CD14-positive monocyte (primary cell): ENCODE data around the gene MRPS18A. TPM values are rescaled to one million over a fixed set of nuclear protein-coding genes. Genes with fewer than 3 reads are reported as not detected.

Experiments used
- DNase-seq, 3 donors: peaks; one replicate each; pipeline ENCODE4 v3.0.0-alpha.2; 2011 to 2022
- H2AFZ ChIP-seq: 2 replicates; pipeline ENCODE4 v1.6.0; 2012; ENCODE audit warnings: mild to moderate bottlenecking, low read depth, low read length, inconsistent platforms; ENCODE audit not compliant: insufficient read depth, poor library complexity, severe bottlenecking
- H3K27ac ChIP-seq, 2 donors: 1 replicate in 1 of 2; 2 replicates in 1 of 2; pipeline ENCODE4 v1.5.1; 2012 to 2013; ENCODE audit warnings: low read length in 2 of 2, control low read depth in 1 of 2, inconsistent platforms in 1 of 2, low read depth in 1 of 2, mild to moderate bottlenecking in 1 of 2
- H3K27me3 ChIP-seq, 2 donors: one replicate each; pipeline versions ENCODE4 v1.6.0 to v1.6.1; 2011 to 2013; ENCODE audit warnings: low read length in 2 of 2; ENCODE audit not compliant: control insufficient read depth in 2 of 2, insufficient read depth in 2 of 2
- H3K36me3 ChIP-seq, 2 donors: replicated peaks in 1 of 2; 1 replicate in 1 of 2; 2 replicates in 1 of 2; pipeline versions ENCODE4 v1.5.1 to v1.6.1; 2012 to 2013; ENCODE audit warnings: low read length in 2 of 2, control low read depth in 1 of 2, inconsistent platforms in 1 of 2, mild to moderate bottlenecking in 1 of 2; ENCODE audit not compliant: insufficient read depth in 2 of 2, control insufficient read depth in 1 of 2
- H3K4me1 ChIP-seq, 2 donors: 1 replicate in 1 of 2; 2 replicates in 1 of 2; pipeline versions ENCODE4 v1.5.1 to v1.6.1; 2012 to 2013; ENCODE audit warnings: low read length in 2 of 2, control low read depth in 1 of 2, inconsistent platforms in 1 of 2, mild to moderate bottlenecking in 1 of 2, moderate library complexity in 1 of 2; ENCODE audit not compliant: insufficient read depth in 2 of 2, control insufficient read depth in 1 of 2
- H3K4me2 ChIP-seq: replicated peaks from 2 replicates; pipeline ENCODE3; 2012; ENCODE audit warnings: low read length, moderate library complexity, mild to moderate bottlenecking; ENCODE audit not compliant: poor library complexity, severe bottlenecking; ENCODE audit errors: extremely low read depth
- H3K4me3 ChIP-seq, 3 experiments: fragments of 200-600 bp in 1 of 3; sonication (generic) in 1 of 3; replicated peaks in 1 of 3; 1 replicate in 2 of 3; 2 replicates in 1 of 3; pipeline ENCODE4 v1.5.1; 2011 to 2013; ENCODE audit warnings: low read length in 3 of 3, mild to moderate bottlenecking in 3 of 3, control low read depth in 2 of 3, low read depth in 2 of 3, inconsistent platforms in 1 of 3, moderate library complexity in 1 of 3
- H3K79me2 ChIP-seq: 2 replicates; pipeline ENCODE4 v1.6.0; 2012; ENCODE audit warnings: mild to moderate bottlenecking, control low read depth, inconsistent platforms, low read length, moderate library complexity; ENCODE audit not compliant: insufficient read depth
- H3K9ac ChIP-seq: 2 replicates; pipeline ENCODE4 v1.6.0; 2017; ENCODE audit warnings: low read length, mild to moderate bottlenecking; ENCODE audit not compliant: insufficient read depth, poor library complexity, severe bottlenecking
- H3K9me3 ChIP-seq, 2 donors: replicated peaks in 1 of 2; 1 replicate in 1 of 2; 2 replicates in 1 of 2; pipeline versions ENCODE4 v1.5.1 to v1.6.1; 2012 to 2013; ENCODE audit warnings: low read length in 2 of 2, control low read depth in 1 of 2; ENCODE audit not compliant: control insufficient read depth in 1 of 2, insufficient read depth in 1 of 2
- H4K20me1 ChIP-seq: 2 replicates; pipeline ENCODE4 v1.6.0; 2012; ENCODE audit warnings: mild to moderate bottlenecking, low read length, control low read depth, moderate library complexity; ENCODE audit not compliant: insufficient read depth
- H3K27ac Mint-ChIP-seq, 7 donors: one replicate each; pipeline ENCODE4 v1.8.0; 2020; ENCODE audit warnings: mild to moderate bottlenecking in 7 of 7, mixed read lengths in 7 of 7, moderate library complexity in 6 of 7, inconsistent platforms in 2 of 7
- H3K27me3 Mint-ChIP-seq, 3 donors: one replicate each; pipeline ENCODE4 v1.8.0; 2021 to 2022; ENCODE audit warnings: low read depth in 3 of 3, mild to moderate bottlenecking in 3 of 3, mixed read lengths in 3 of 3, moderate library complexity in 3 of 3, inconsistent platforms in 1 of 3
- H3K36me3 Mint-ChIP-seq, 2 donors: one replicate each; pipeline ENCODE4 v1.8.0; 2020; ENCODE audit warnings: mixed read lengths in 2 of 2, inconsistent platforms in 1 of 2, mild to moderate bottlenecking in 1 of 2
- H3K4me1 Mint-ChIP-seq: one replicate; pipeline ENCODE4 v1.8.0; 2020; ENCODE audit warnings: mild to moderate bottlenecking, mixed read lengths
- H3K4me3 Mint-ChIP-seq, 2 donors: one replicate each; pipeline ENCODE4 v1.8.0; 2020; ENCODE audit warnings: mild to moderate bottlenecking in 2 of 2, mixed read lengths in 2 of 2, moderate library complexity in 1 of 2
- H3K9me3 Mint-ChIP-seq, 7 donors: one replicate each; pipeline ENCODE4 v1.8.0; 2020 to 2022; ENCODE audit warnings: mixed read lengths in 7 of 7, mild to moderate bottlenecking in 6 of 7, moderate library complexity in 6 of 7, inconsistent platforms in 2 of 7
- WGBS: methylation state at CpG from one replicate; pipeline ENCODE4 v1.1.5; 2013; ENCODE audit warnings: missing lambda C conversion rate; ENCODE audit not compliant: insufficient coverage; 5-methylcytosine and 5-hydroxymethylcytosine counted together
- intact Hi-C, 2 donors: fragments of 100-400 bp; cut with micrococcal nuclease; formaldehyde crosslinking; loops; one replicate each; pipeline versions ENCODE4 v1.15.0 to v1.15.1; 2023
- polyA plus RNA-seq, 3 donors: library from polyadenylated mRNA; depleted of rRNA in 1 of 3; unstranded in 2 of 3; stranded (reverse) in 1 of 3; fragments of 300-500 nt in 2 of 3; fragments of >200 nt in 1 of 3; fragmentation: Illumina TruSeq in 2 of 3; gene quantifications; 1 replicate in 2 of 3; 2 replicates in 1 of 3; pipeline ENCODE4 v1.2.3, GENCODE V29; 2012 to 2021
- TF ChIP-seq, protein P1 (sequence below): fragments of 200-600 bp; IDR thresholded peaks from one replicate; pipeline ENCODE4 v1.8.0; 2022; ENCODE audit warnings: antibody characterized with exemption, mild to moderate bottlenecking

MRPS18A gene
- polyA plus RNA-seq, 3 donors, result 17.3 to 45.3 (median 41.4) TPM

GRCh38 chr6:43680308-43681200 lies 7.0 kb downstream of the MRPS18A start:
- no peaks in the 10 kb centered on the region for H3K27me3 Mint-ChIP-seq
- peaks cover 43% of the 10 kb centered on the region for H3K79me2 ChIP-seq
- H3K27ac Mint-ChIP-seq, result peak overlapping the region in 1 of 7 donors; percentile 10
- TF ChIP-seq, protein P1, sequence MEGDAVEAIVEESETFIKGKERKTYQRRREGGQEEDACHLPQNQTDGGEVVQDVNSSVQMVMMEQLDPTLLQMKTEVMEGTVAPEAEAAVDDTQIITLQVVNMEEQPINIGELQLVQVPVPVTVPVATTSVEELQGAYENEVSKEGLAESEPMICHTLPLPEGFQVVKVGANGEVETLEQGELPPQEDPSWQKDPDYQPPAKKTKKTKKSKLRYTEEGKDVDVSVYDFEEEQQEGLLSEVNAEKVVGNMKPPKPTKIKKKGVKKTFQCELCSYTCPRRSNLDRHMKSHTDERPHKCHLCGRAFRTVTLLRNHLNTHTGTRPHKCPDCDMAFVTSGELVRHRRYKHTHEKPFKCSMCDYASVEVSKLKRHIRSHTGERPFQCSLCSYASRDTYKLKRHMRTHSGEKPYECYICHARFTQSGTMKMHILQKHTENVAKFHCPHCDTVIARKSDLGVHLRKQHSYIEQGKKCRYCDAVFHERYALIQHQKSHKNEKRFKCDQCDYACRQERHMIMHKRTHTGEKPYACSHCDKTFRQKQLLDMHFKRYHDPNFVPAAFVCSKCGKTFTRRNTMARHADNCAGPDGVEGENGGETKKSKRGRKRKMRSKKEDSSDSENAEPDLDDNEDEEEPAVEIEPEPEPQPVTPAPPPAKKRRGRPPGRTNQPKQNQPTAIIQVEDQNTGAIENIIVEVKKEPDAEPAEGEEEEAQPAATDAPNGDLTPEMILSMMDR, result no peak
- H3K36me3 Mint-ChIP-seq, result peaks cover 68 to 81% of the 10 kb centered on the region in 2 donors
- no peak for DNase-seq
- peaks cover 13% of the 10 kb centered on the region for H3K4me1 Mint-ChIP-seq
- H3K4me3 Mint-ChIP-seq, result no peak overlapping the region
- no peak overlapping the region for H3K27ac ChIP-seq
- no peaks in the 10 kb centered on the region for H3K27me3 ChIP-seq
- H3K4me2 ChIP-seq, result no peak overlapping the region
- no peaks in the 10 kb centered on the region for H3K9me3 ChIP-seq
- intact Hi-C loops, result no loop called here
- H3K4me1 ChIP-seq, result peaks cover 9 to 10% of the 10 kb centered on the region in 2 donors
- H3K4me3 ChIP-seq, result no peak overlapping the region
- WGBS, result 98% methylated on average over 5 of the region's 11 CpGs
- no peak overlapping the region for H2AFZ ChIP-seq
- peaks cover 57 to 80% of the 10 kb centered on the region in 2 donors for H3K36me3 ChIP-seq
- no peak overlapping the region for H3K9ac ChIP-seq
- peaks cover 65% of the 10 kb centered on the region for H4K20me1 ChIP-seq
- no peaks in the 10 kb centered on the region for H3K9me3 Mint-ChIP-seq

- peaks cover 80 to 92% of the 10 kb centered on the region in 2 donors for H3K36me3 Mint-ChIP-seq
These were observed 8.5 kb downstream of the MRPS18A start for GRCh38 chr6:43679057-43679456.

More at GRCh38 chr6:43679057-43679456, 8.5 kb downstream of the MRPS18A start:
- H3K27ac ChIP-seq, result no peak overlapping the region
- H3K9ac ChIP-seq, result no peak overlapping the region
- H3K79me2 ChIP-seq, result peaks cover 35% of the 10 kb centered on the region
- Mint-ChIP-seq H3K27me3 (peaks cover 0 to 2% (median 0%) of the 10 kb centered on the region in 3 donors), H3K4me1 (peaks cover 5% of the 10 kb centered on the region), H3K4me3 (no peak overlapping the region), H3K27ac (no peak overlapping the region), H3K9me3 (no peaks in the 10 kb centered on the region)
- no peak overlapping the region for H2AFZ ChIP-seq
- H3K4me2 ChIP-seq, result no peak overlapping the region
- peaks cover 72 to 95% of the 10 kb centered on the region in 2 donors for H3K36me3 ChIP-seq
- H3K4me3 ChIP-seq, result no peak overlapping the region
- DNase-seq, result no peak
- intact Hi-C loops, result no loop called here
- H4K20me1 ChIP-seq, result peaks cover 56% of the 10 kb centered on the region
- WGBS, result 97% methylated on average over 5 of the region's 6 CpGs
- H3K27me3 ChIP-seq, result no peaks in the 10 kb centered on the region
- H3K4me1 ChIP-seq, result peaks cover 5 to 6% of the 10 kb centered on the region in 2 donors
- TF ChIP-seq, protein P1, result no peak
- H3K9me3 ChIP-seq, result no peaks in the 10 kb centered on the region
